K562 (cell line): ENCODE measurements around the gene MICU2. TPM values are rescaled to one million over a fixed set of nuclear protein-coding genes. Genes with fewer than 3 reads are reported as not detected.

ENCODE experiments used
- BACH1 ChIP-seq: fragments of 200-800 bp; sonication (Bioruptor generic); IDR thresholded peaks from 2 replicates; pipeline ENCODE4 v1.6.1; 2016; ENCODE audit warnings: missing genetic modification characterization, missing compliant biosample characterization
- C11orf30 ChIP-seq: fragments of 450-650 bp; IDR thresholded peaks from 2 replicates; pipeline ENCODE4 v1.6.1; 2016; ENCODE audit warnings: low read depth, mild to moderate bottlenecking
- GABPB1 ChIP-seq: sonication (generic); formaldehyde crosslinking; IDR thresholded peaks from 2 replicates; pipeline ENCODE4 v1.8.0; 2022; ENCODE audit warnings: mild to moderate bottlenecking, missing genetic modification reagents
- KHSRP ChIP-seq: fragments of 450-650 bp; IDR thresholded peaks from 2 replicates; pipeline ENCODE4 v1.6.1; 2017
- L3MBTL2 ChIP-seq: fragments of 450-650 bp; IDR thresholded peaks from 2 replicates; pipeline ENCODE4 v1.6.1; 2016; ENCODE audit warnings: mild to moderate bottlenecking, moderate library complexity
- MCM2 ChIP-seq: fragments of 450-650 bp; IDR thresholded peaks from 2 replicates; pipeline ENCODE4 v1.6.1; 2017; ENCODE audit warnings: low read depth, mild to moderate bottlenecking
- SIN3A ChIP-seq, 2 experiments: fragments of 150-350 bp in 1 of 2; IDR thresholded peaks; 2 replicates each; pipeline ENCODE4 v1.6.1; 2011 to 2016; ENCODE audit warnings: borderline replicate concordance in 2 of 2, low read depth in 2 of 2, low read length in 2 of 2, mild to moderate bottlenecking in 2 of 2, moderate library complexity in 2 of 2; ENCODE audit not compliant: control insufficient read depth in 1 of 2
- STAT5B ChIP-seq: fragments of 250-450 bp; sonication (Bioruptor Pico); IDR thresholded peaks from 2 replicates; pipeline ENCODE4 v1.8.0; 2021; ENCODE audit warnings: mild to moderate bottlenecking, inconsistent platforms
- TOE1 ChIP-seq, 2 experiments: fragments of 450-650 bp in 1 of 2; sonication (generic) in 1 of 2; formaldehyde crosslinking in 1 of 2; IDR thresholded peaks; 2 replicates each; pipeline versions ENCODE4 v1.7.1 to v1.8.0; 2016 to 2022; ENCODE audit warnings: borderline replicate concordance in 2 of 2, mild to moderate bottlenecking in 2 of 2, antibody characterized with exemption in 1 of 2, inconsistent platforms in 1 of 2, low read depth in 1 of 2, missing genetic modification reagents in 1 of 2, moderate library complexity in 1 of 2
- TRIM28 ChIP-seq: fragments of 450-650 bp; IDR thresholded peaks from 2 replicates; pipeline ENCODE4 v1.6.1; 2017
- ZNF561 ChIP-seq: fragments of 450-650 bp; formaldehyde crosslinking; conservative IDR thresholded peaks from 2 replicates; pipeline ENCODE4 v1.4.0; 2020; ENCODE audit warnings: mild to moderate bottlenecking, moderate library complexity
- polyA plus RNA-seq, 8 experiments: library from polyadenylated mRNA; depleted of rRNA in 4 of 8; stranded (reverse) in 5 of 8; unstranded in 3 of 8; fragments of >200 nt; fragmentation: Nextera tagmentation in 2 of 8; fragmentation: Illumina TruSeq in 1 of 8; extraction: Ambion mirVana in 2 of 8; extraction: Trizol in 1 of 8; gene quantifications; 2 replicates each; pipeline versions ENCODE4 v1.2.1 to v1.2.3, GENCODE V29; 2011 to 2014; ENCODE audit warnings: inconsistent platforms in 1 of 8, missing spikeins in 1 of 8
- total RNA-seq, 7 experiments: library from RNA; depleted of rRNA in 6 of 7; stranded (reverse); fragments of >200 nt in 6 of 7; fragmentation: Illumina TruSeq in 2 of 7; extraction: Trizol in 2 of 7; gene quantifications; 2 replicates each; pipeline versions ENCODE4 v1.2.1 to v1.2.3, GENCODE V29; 2011 to 2021; ENCODE audit warnings: low replicate concordance in 1 of 7
- TF ChIP-seq, protein P1 (sequence below): sonication (generic); formaldehyde crosslinking; IDR thresholded peaks from 2 replicates; pipeline ENCODE4 v1.8.0; 2022; ENCODE audit warnings: mild to moderate bottlenecking, missing genetic modification reagents
- TF ChIP-seq, protein P2 (sequence below): fragments of 250-450 bp; sonication (Bioruptor Pico); IDR thresholded peaks from 2 replicates; pipeline ENCODE4 v1.5.0; 2020; ENCODE audit warnings: mild to moderate bottlenecking
- TF ChIP-seq, protein P3 (sequence below): fragments of 250-450 bp; sonication (Bioruptor Pico); IDR thresholded peaks from 2 replicates; pipeline ENCODE4 v1.8.0; 2021; ENCODE audit warnings: moderate library complexity, mild to moderate bottlenecking, inconsistent platforms
- TF ChIP-seq, protein P4 (sequence below), 2 experiments: fragments of 450-650 bp; IDR thresholded peaks; 2 replicates each; pipeline ENCODE4 v1.6.1; 2016; ENCODE audit warnings: mild to moderate bottlenecking in 2 of 2, borderline replicate concordance in 1 of 2, low read depth in 1 of 2, moderate library complexity in 1 of 2

MICU2 gene
- total and polyA plus RNA-seq, 9 of the 15 experiments (the other 6 are each of a cell fraction or from before 2014, with no cell fraction given), result 9.1 to 41.8 (median 33.4) TPM

DNA sequence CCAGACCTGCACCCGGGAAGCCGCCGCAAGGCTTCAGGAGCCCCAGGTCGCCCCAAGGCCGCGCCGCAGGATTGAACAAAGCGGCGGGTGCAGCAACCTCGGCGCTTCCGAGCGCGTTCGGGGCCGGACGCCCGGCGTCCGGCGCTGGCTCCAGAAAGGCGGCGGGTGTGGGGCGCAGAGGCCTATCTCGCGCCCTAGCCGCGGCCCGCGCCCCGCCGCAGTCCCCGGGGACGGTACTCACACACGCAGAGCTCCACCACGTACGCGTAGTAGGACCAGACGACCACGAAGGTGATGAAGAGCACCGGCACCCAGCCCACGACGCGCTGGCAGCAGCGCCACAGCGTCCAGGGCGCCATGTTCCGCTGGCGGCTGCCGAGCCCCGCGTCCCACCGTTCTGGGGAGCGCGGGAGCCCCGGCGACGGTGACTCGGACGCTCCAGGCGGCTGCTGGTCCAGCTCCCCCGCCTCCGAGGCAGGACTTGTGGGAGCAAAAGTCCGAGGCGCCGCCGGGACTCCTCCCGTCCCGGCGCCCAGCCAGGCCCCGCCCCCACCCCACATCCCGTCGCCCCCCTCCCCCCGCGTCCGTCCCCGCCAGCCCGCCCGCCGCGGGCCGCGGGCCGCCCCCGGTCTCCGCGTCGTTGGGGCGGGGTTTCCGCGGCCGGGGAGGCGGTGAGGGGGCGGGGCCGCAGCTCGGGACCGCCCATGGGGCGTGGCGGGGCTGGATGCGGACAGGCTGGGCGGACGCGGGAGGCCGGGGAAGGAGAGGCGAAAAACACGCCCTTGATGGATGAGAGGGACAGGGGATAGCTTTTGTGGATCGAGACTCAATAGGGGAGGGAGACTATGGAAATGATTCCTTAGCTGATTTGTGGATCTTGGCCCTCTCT, 144.9 kb downstream of the MICU2 start, which contains the start of gene ZDHHC20 (continued):
- TF ChIP-seq, protein P1, sequence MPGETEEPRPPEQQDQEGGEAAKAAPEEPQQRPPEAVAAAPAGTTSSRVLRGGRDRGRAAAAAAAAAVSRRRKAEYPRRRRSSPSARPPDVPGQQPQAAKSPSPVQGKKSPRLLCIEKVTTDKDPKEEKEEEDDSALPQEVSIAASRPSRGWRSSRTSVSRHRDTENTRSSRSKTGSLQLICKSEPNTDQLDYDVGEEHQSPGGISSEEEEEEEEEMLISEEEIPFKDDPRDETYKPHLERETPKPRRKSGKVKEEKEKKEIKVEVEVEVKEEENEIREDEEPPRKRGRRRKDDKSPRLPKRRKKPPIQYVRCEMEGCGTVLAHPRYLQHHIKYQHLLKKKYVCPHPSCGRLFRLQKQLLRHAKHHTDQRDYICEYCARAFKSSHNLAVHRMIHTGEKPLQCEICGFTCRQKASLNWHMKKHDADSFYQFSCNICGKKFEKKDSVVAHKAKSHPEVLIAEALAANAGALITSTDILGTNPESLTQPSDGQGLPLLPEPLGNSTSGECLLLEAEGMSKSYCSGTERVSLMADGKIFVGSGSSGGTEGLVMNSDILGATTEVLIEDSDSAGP (CRISPR knock-in tag), result no peak
- TF ChIP-seq ZNF561 (CRISPR knock-in tag) (no peak), MCM2 (no peak), TRIM28 (no peak), TOE1 (IDR thresholded peaks at IDR 0.05; ENCODE audit: borderline replicate concordance) (no peak), TOE1 (CRISPR knock-in tag; IDR thresholded peaks at IDR 0.05; ENCODE audit: borderline replicate concordance, low read depth) (no peak), C11orf30 (no peak), GABPB1 (CRISPR knock-in tag) (peak; percentile 49), STAT5B (CRISPR knock-in tag) (no peak), SIN3A (IDR thresholded peaks at IDR 0.05; ENCODE audit: borderline replicate concordance in 2 of 2, control insufficient read depth in 1 of 2, low read depth in 2 of 2, low read length in 2 of 2) (no peak), KHSRP (no peak), BACH1 (no peak), L3MBTL2 (peak; percentile 22; the same call in 1 of the 2 replicates)
- TF ChIP-seq, protein P2, sequence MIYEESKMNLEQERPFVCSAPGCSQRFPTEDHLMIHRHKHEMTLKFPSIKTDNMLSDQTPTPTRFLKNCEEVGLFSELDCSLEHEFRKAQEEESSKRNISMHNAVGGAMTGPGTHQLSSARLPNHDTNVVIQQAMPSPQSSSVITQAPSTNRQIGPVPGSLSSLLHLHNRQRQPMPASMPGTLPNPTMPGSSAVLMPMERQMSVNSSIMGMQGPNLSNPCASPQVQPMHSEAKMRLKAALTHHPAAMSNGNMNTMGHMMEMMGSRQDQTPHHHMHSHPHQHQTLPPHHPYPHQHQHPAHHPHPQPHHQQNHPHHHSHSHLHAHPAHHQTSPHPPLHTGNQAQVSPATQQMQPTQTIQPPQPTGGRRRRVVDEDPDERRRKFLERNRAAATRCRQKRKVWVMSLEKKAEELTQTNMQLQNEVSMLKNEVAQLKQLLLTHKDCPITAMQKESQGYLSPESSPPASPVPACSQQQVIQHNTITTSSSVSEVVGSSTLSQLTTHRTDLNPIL (CRISPR knock-in tag), result no peak
- TF ChIP-seq, protein P3, sequence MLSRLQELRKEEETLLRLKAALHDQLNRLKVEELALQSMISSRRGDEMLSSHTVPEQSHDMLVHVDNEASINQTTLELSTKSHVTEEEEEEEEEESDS (CRISPR knock-in tag), result no peak
- TF ChIP-seq, protein P4, sequence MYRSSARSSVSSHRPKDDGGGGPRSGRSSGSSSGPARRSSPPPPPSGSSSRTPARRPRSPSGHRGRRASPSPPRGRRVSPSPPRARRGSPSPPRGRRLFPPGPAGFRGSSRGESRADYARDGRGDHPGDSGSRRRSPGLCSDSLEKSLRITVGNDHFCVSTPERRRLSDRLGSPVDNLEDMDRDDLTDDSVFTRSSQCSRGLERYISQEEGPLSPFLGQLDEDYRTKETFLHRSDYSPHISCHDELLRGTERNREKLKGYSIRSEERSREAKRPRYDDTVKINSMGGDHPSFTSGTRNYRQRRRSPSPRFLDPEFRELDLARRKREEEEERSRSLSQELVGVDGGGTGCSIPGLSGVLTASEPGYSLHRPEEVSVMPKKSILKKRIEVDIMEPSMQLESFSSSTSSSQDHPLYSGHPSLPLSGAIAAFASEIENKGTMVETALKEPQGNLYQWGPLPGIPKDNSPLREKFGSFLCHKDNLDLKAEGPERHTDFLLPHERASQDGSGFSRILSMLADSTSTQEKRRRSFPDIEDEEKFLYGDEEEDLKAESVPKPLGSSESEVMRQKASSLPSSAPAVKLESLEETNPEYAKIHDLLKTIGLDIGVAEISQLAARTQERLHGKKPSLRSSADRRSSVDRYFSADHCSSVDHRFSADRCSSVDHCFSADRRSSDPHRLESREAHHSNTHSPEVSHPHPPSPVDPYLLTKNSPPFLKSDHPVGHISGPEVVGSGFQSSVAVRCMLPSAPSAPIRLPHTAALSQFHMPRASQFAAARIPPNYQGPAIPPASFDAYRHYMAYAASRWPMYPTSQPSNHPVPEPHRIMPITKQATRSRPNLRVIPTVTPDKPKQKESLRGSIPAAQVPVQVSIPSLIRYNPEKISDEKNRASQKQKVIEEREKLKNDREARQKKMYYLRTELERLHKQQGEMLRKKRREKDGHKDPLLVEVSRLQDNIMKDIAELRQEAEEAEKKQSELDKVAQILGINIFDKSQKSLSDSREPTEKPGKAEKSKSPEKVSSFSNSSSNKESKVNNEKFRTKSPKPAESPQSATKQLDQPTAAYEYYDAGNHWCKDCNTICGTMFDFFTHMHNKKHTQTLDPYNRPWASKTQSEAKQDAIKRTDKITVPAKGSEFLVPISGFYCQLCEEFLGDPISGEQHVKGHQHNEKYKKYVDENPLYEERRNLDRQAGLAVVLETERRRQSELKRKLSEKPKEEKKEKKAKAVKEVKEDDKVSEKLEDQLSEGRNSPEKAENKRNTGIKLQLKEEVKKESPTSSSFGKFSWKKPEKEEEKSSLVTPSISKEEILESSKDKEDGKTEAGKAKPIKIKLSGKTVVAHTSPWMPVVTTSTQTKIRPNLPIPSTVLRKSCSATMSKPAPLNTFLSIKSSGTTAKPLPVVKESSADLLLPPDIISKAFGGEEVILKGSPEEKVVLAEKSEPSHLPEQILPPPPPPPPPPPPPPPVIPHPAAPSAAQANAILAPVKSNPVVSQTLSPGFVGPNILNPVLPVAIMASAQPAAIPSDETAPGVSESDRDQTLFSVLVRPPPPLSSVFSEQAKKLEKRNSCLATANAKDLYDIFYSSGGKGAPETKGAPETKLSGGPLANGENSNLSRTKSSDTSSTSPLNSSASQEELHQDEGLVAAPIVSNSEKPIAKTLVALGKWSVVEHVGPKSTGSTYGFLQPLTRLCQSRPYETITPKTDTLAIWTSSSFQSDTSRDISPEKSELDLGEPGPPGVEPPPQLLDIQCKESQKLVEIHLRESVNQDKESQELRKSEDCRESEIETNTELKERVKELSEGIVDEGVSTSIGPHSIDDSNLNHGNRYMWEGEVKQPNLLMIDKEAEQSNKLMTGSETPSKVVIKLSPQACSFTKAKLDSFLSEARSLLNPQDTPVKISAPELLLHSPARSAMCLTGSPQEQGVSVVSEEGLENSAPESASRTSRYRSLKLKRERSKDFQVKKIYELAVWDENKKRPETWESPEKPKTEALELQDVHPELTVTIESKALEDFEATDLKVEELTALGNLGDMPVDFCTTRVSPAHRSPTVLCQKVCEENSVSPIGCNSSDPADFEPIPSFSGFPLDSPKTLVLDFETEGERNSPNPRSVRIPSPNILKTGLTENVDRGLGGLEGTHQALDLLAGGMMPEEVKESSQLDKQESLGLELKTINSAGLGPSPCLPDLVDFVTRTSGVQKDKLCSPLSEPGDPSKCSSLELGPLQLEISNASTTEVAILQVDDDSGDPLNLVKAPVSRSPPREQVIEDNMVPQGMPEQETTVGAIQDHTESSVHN (IDR thresholded peaks at IDR 0.05; ENCODE audit: borderline replicate concordance in 1 of 2, low read depth in 1 of 2), result no peak
